Measurements from ENCODE around the gene RNF144B. TPM values are rescaled to one million over a fixed set of nuclear protein-coding genes. Genes with fewer than 3 reads are reported as not detected.

Gene RNF144B
- total and polyA plus RNA-seq, 2 donors (not counting 1 experiment from before 2014, with no cell fraction given), result 3.0 to 17.0 TPM

DNA sequence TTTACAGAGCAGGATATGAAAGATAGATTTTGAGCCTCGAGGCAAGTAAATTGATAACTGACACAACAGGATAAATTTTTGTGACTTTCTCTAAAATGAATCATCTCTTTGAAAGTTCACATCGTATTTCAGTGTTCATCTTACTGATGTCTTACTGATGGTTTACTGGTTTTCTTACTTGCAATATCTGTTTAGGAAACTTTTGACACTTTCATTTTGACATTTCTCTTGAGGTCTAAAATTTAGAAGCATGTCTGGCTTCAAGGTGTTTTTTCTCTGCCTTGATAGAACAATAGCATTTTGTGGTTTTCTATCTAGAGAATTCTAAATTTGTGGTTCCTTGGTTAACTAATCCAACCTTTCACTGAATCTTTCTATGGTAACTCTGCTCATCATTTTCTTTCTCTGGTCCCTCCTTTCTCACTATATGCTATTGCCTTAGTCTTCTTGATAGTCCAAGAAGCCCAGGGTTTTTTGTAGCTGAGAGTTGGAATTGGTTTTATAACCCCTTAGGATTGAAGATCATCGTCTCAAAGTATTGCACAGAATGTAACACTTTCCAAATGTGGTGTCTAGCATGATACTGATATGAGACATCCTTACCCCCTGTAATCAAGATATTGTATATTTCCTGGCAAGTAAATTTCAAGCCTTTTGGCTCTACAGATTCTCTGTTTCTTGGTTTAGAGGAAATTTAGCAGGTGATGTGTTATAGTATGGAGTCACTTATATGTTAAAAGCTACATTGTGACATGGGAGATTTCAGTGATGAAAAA lies 98.7 kb downstream of the RNF144B start:
- Mint-ChIP-seq H3K27ac (no peak overlapping the region), H3K9me3 (ENCODE audit: insufficient read depth) (no peaks in the 10 kb centered on the region), H3K4me3 (no peak overlapping the region), H3K27me3 (no peaks in the 10 kb centered on the region), H3K4me1 (peaks cover 10% of the 10 kb centered on the region)
- H4K20me1 ChIP-seq (ENCODE audit: control insufficient read depth, insufficient read depth, low read length, poor library complexity, severe bottlenecking), result no peaks in the 10 kb centered on the region
- ChIA-PET CTCF (no interaction called here), POLR2A (no interaction called here)
- no peak overlapping the region for H3K4me2 ChIP-seq (replicated peaks; ENCODE audit: low read depth, low read length, poor library complexity, severe bottlenecking)
- WGBS (ENCODE audit: insufficient coverage), result no CpG with 5 or more reads among the region's 3 CpGs
- peaks cover 3 to 6% of the 10 kb centered on the region in 2 donors for H3K4me1 ChIP-seq (ENCODE audit: control insufficient read depth in 2 of 2, insufficient read depth in 2 of 2, low read length in 2 of 2)
- no peak overlapping the region for H3K9ac ChIP-seq (ENCODE audit: low read length)
- no peak overlapping the region for H3K4me3 ChIP-seq (ENCODE audit: control extremely low read depth in 1 of 5, extremely low read depth in 1 of 5, insufficient read depth in 1 of 5, low read depth in 2 of 5, low read length in 4 of 5)
- no peak for DNase-seq
- no peak overlapping the region for H2AFZ ChIP-seq (ENCODE audit: insufficient read depth, low read depth, low read length, poor library complexity, severe bottlenecking)
- H3K79me2 ChIP-seq (ENCODE audit: control insufficient read depth, insufficient read depth, low read length), result no peaks in the 10 kb centered on the region
- H3K27me3 ChIP-seq (replicated peaks in 1 of 4; ENCODE audit: control extremely low read depth in 1 of 4, control insufficient read depth in 3 of 4, insufficient read depth in 4 of 4, low read length in 3 of 4), result peaks cover 0 to 3% (median 0%) of the 10 kb centered on the region in 4 experiments
- TF ChIP-seq EZH2 (IDR thresholded peaks at IDR 0.05; ENCODE audit: borderline replicate concordance, insufficient read depth, low read depth, low read length, poor library complexity, severe bottlenecking), result no peak
- TF ChIP-seq, protein P1, sequence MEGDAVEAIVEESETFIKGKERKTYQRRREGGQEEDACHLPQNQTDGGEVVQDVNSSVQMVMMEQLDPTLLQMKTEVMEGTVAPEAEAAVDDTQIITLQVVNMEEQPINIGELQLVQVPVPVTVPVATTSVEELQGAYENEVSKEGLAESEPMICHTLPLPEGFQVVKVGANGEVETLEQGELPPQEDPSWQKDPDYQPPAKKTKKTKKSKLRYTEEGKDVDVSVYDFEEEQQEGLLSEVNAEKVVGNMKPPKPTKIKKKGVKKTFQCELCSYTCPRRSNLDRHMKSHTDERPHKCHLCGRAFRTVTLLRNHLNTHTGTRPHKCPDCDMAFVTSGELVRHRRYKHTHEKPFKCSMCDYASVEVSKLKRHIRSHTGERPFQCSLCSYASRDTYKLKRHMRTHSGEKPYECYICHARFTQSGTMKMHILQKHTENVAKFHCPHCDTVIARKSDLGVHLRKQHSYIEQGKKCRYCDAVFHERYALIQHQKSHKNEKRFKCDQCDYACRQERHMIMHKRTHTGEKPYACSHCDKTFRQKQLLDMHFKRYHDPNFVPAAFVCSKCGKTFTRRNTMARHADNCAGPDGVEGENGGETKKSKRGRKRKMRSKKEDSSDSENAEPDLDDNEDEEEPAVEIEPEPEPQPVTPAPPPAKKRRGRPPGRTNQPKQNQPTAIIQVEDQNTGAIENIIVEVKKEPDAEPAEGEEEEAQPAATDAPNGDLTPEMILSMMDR (IDR thresholded peaks at IDR 0.05), result no peak
- ATAC-seq (ENCODE audit: low read depth), result no peak
- no peak overlapping the region for H3K27ac ChIP-seq (ENCODE audit: low read length in 2 of 2)
- no peaks in the 10 kb centered on the region for H3K36me3 ChIP-seq (replicated peaks in 1 of 2; ENCODE audit: control extremely low read depth in 1 of 2, control insufficient read depth in 1 of 2, extremely low read depth in 1 of 2, insufficient read depth in 2 of 2, low read length in 1 of 2)
- intact Hi-C loops (cut with micrococcal nuclease), result no loop called here
- H3K9me3 ChIP-seq (ENCODE audit: control extremely low read depth in 1 of 3, control insufficient read depth in 2 of 3, insufficient read depth in 1 of 3, low read length in 2 of 3), result no peaks in the 10 kb centered on the region

DNA sequence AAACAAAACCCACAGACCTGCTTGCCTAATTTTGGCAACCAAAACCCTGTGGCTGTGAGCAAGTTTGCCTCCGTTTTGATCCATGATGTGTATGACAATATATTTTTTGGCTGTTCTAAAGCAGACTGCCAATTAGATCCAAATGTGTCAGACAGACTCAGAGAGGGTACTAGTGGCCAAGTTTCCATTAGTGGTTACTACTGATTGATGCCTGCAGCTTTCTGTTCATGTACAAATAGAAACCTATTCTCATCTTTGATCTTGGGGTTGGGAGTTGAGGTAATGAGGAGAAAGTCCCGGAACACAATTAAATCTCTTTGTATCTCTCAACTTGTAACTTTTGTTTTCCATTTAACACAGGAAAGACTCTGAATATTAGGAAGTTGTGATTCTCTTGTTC lies 100.9 kb downstream of the RNF144B start:
- TF ChIP-seq, protein P1 (IDR thresholded peaks at IDR 0.05), result no peak
- no peak for TF ChIP-seq EZH2 (IDR thresholded peaks at IDR 0.05; ENCODE audit: borderline replicate concordance, insufficient read depth, low read depth, low read length, poor library complexity, severe bottlenecking)
- ChIA-PET POLR2A (no interaction called here), CTCF (interaction anchor here (0.7 kb wide), 3 partner anchors 15 to 274 kb away, joined by 3 to 5 read pairs (median 3); no protein-coding TSS in a partner anchor)
- Mint-ChIP-seq H3K4me3 (no peak overlapping the region), H3K4me1 (peaks cover 4% of the 10 kb centered on the region), H3K27me3 (no peaks in the 10 kb centered on the region), H3K9me3 (ENCODE audit: insufficient read depth) (no peaks in the 10 kb centered on the region), H3K27ac (no peak overlapping the region)
- no peaks in the 10 kb centered on the region for H3K9me3 ChIP-seq (ENCODE audit: control extremely low read depth in 1 of 3, control insufficient read depth in 2 of 3, insufficient read depth in 1 of 3, low read length in 2 of 3)
- H3K27ac ChIP-seq (ENCODE audit: low read length in 2 of 2), result no peak overlapping the region
- H3K79me2 ChIP-seq (ENCODE audit: control insufficient read depth, insufficient read depth, low read length), result no peaks in the 10 kb centered on the region
- ATAC-seq (ENCODE audit: low read depth) (no peak), DNase-seq (no peak)
- intact Hi-C loops (cut with micrococcal nuclease), result no loop called here
- WGBS (ENCODE audit: insufficient coverage), result no CpG with 5 or more reads among the region's 2 CpGs
- no peak overlapping the region for H3K4me2 ChIP-seq (replicated peaks; ENCODE audit: low read depth, low read length, poor library complexity, severe bottlenecking)
- no peaks in the 10 kb centered on the region for H3K4me1 ChIP-seq (ENCODE audit: control insufficient read depth in 2 of 2, insufficient read depth in 2 of 2, low read length in 2 of 2)
- no peak overlapping the region for H3K9ac ChIP-seq (ENCODE audit: low read length)
- peaks cover 0 to 3% (median 0%) of the 10 kb centered on the region in 4 experiments for H3K27me3 ChIP-seq (replicated peaks in 1 of 4; ENCODE audit: control extremely low read depth in 1 of 4, control insufficient read depth in 3 of 4, insufficient read depth in 4 of 4, low read length in 3 of 4)
- no peak overlapping the region for H3K4me3 ChIP-seq (ENCODE audit: control extremely low read depth in 1 of 5, extremely low read depth in 1 of 5, insufficient read depth in 1 of 5, low read depth in 2 of 5, low read length in 4 of 5)
- H2AFZ ChIP-seq (ENCODE audit: insufficient read depth, low read depth, low read length, poor library complexity, severe bottlenecking), result no peak overlapping the region
- H4K20me1 ChIP-seq (ENCODE audit: control insufficient read depth, insufficient read depth, low read length, poor library complexity, severe bottlenecking), result no peaks in the 10 kb centered on the region
- no peaks in the 10 kb centered on the region for H3K36me3 ChIP-seq (replicated peaks in 1 of 2; ENCODE audit: control extremely low read depth in 1 of 2, control insufficient read depth in 1 of 2, extremely low read depth in 1 of 2, insufficient read depth in 2 of 2, low read length in 1 of 2)
